ENCODE data around the gene AKAP17A. TPM values are rescaled to one million over a fixed set of nuclear protein-coding genes. Genes with fewer than 3 reads are reported as not detected.

Gene AKAP17A
- total RNA-seq, 4 donors from 2014 or later, result 56.7 to 82.6 (median 63.1) TPM

GRCh38 chrX:1649621-1650020 lies 58.2 kb downstream of the AKAP17A start:
- DNase-seq, result no peak
- no peaks in the 10 kb centered on the region for H3K9me3 ChIP-seq
- H3K4me3 ChIP-seq (replicated peaks in 1 of 3), result no peak overlapping the region
- H3K4me1 ChIP-seq, result no peaks in the 10 kb centered on the region
- TF ChIP-seq CTCF (IDR thresholded peaks at IDR 0.05) (no peak), POLR2A (IDR thresholded peaks at IDR 0.05) (no peak)
- no peak overlapping the region for H3K27ac ChIP-seq
- H3K27me3 ChIP-seq, result no peaks in the 10 kb centered on the region
- 20 to 21% methylated on average over 8 of the region's 8 CpGs for WGBS, 2 donors
- H3K36me3 ChIP-seq, result no peaks in the 10 kb centered on the region
- intact Hi-C loops (cut with DNase I), result loop anchor here (10.0 kb wide), 1 partner anchor 945 kb away; no protein-coding TSS in a partner anchor

Other genes starting within 250 kb of the AKAP17A start
- 100 to 1,000 TPM; 219 to 397 (median 320) TPM for gene SLC25A6, start 199.5 kb upstream of the AKAP17A start, total RNA-seq
- gene ASMTL, start 138.7 kb upstream of the AKAP17A start, total RNA-seq, result 10 to 100 TPM; 29.7 to 56.1 (median 42.4) TPM
- 10 to 100 TPM in 1 of 4 donors, 1 to 10 TPM in 3; 2.4 to 11.9 (median 3.0) TPM for gene P2RY8, start 54.4 kb upstream of the AKAP17A start, total RNA-seq
- gene ASMT, start 23.5 kb downstream of the AKAP17A start, total RNA-seq, result not detected

Measured in thyroid gland (tissue), 4 donors.